Measurements from ENCODE around the gene ZNF710.

GRCh38 chr15:90047956-90048575 lies 46.9 kb downstream of the ZNF710 start:
- TF ChIP-seq CTCF (IDR thresholded peaks at IDR 0.05), result no peak
- TF ChIP-seq POLR2A (IDR thresholded peaks at IDR 0.05), result no peak
- TF ChIP-seq POLR2AphosphoS5 (IDR thresholded peaks at IDR 0.05; ENCODE audit: insufficient read depth in 1 of 2, low read depth in 1 of 2), result no peak
